Spleen (tissue), 7 donors: ENCODE results near the gene ACYP2.

ENCODE experiments used
- POLR2A ChIP-seq, 3 donors: fragments of 450-650 bp; IDR thresholded peaks; one replicate each; pipeline ENCODE4 v1.5.1; 2017; ENCODE audit warnings: antibody characterized with exemption in 3 of 3, mild to moderate bottlenecking in 1 of 3
- POLR2AphosphoS5 ChIP-seq, 3 donors: sonication (generic); formaldehyde crosslinking; IDR thresholded peaks; one replicate each; pipeline ENCODE4 v1.5.1; 2017; ENCODE audit warnings: antibody characterized with exemption in 3 of 3
- TF ChIP-seq, protein P1 (sequence below), 11 experiments: fragments of 200-600 bp in 7 of 11; fragments of 450-650 bp in 4 of 11; sonication (generic) in 4 of 11; IDR thresholded peaks in 8 of 11; conservative IDR thresholded peaks in 3 of 11; 1 replicate in 7 of 11; 2 replicates in 4 of 11; pipeline versions ENCODE4 v1.4.0 to v1.8.0; 2016 to 2021; ENCODE audit warnings: antibody characterized with exemption in 11 of 11, inconsistent platforms in 4 of 11, mild to moderate bottlenecking in 1 of 11
- donor health status: DM: no; HTN: no; CAD: no; lungs with moderate emphysema.
- donor health status: DM: no; HTN: no; CAD: no.
- donor health status: DM: no; HTN: no; CAD: no.

GRCh38 chr2:54240515-54241469, 125.4 kb downstream of the ACYP2 start:
- TF ChIP-seq POLR2AphosphoS5 (IDR thresholded peaks at IDR 0.05), result no peak
- TF ChIP-seq, protein P1, sequence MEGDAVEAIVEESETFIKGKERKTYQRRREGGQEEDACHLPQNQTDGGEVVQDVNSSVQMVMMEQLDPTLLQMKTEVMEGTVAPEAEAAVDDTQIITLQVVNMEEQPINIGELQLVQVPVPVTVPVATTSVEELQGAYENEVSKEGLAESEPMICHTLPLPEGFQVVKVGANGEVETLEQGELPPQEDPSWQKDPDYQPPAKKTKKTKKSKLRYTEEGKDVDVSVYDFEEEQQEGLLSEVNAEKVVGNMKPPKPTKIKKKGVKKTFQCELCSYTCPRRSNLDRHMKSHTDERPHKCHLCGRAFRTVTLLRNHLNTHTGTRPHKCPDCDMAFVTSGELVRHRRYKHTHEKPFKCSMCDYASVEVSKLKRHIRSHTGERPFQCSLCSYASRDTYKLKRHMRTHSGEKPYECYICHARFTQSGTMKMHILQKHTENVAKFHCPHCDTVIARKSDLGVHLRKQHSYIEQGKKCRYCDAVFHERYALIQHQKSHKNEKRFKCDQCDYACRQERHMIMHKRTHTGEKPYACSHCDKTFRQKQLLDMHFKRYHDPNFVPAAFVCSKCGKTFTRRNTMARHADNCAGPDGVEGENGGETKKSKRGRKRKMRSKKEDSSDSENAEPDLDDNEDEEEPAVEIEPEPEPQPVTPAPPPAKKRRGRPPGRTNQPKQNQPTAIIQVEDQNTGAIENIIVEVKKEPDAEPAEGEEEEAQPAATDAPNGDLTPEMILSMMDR (IDR thresholded peaks at IDR 0.05 in 8 of 11, conservative IDR thresholded peaks at IDR 0.05 in 3 of 11), result no peak
- TF ChIP-seq POLR2A (IDR thresholded peaks at IDR 0.05), result no peak
